AG09309 (cell line): Measurements from ENCODE around the gene EFNA4.

Experiments used
- DNase-seq: peaks from one replicate; pipeline ENCODE4 v3.0.0-alpha.2; 2010; ENCODE audit warnings: low read depth
- H3K4me3 ChIP-seq: 2 replicates; pipeline ENCODE4 v1.5.1; 2011; ENCODE audit warnings: mild to moderate bottlenecking, low read depth, low read length, moderate library complexity; ENCODE audit not compliant: control insufficient read depth
- CTCF ChIP-seq: IDR thresholded peaks from 2 replicates; pipeline ENCODE4 v1.5.1; 2011; ENCODE audit warnings: mild to moderate bottlenecking, low read depth, low read length, inconsistent platforms; ENCODE audit not compliant: insufficient read depth, control insufficient read depth; ENCODE audit errors: missing control alignments

Gene EFNA4

GRCh38 chr1:155026154-155026553 lies 37.4 kb upstream of the EFNA4 start:
- TF ChIP-seq CTCF: no peak
- no peak overlapping the region for H3K4me3 ChIP-seq
- no peak for DNase-seq

GRCh38 chr1:155026588-155026987 lies 37.0 kb upstream of the EFNA4 start:
- H3K4me3 ChIP-seq: no peak overlapping the region
- no peak for TF ChIP-seq CTCF
- DNase-seq: no peak

GRCh38 chr1:155029513-155030242 lies 33.9 kb upstream of the EFNA4 start:
- DNase-seq: no peak
- H3K4me3 ChIP-seq: no peak overlapping the region
- no peak for TF ChIP-seq CTCF

- no peak for TF ChIP-seq CTCF
- no peak for DNase-seq
- H3K4me3 ChIP-seq: no peak overlapping the region
Observed at GRCh38 chr1:155030243-155030795, 33.2 kb upstream of the EFNA4 start.

GRCh38 chr1:155030899-155031298 lies 32.6 kb upstream of the EFNA4 start:
- no peak for TF ChIP-seq CTCF
- DNase-seq: no peak
- H3K4me3 ChIP-seq: no peak overlapping the region

- no peak for TF ChIP-seq CTCF
- H3K4me3 ChIP-seq: no peak overlapping the region
- DNase-seq: no peak
Observed at GRCh38 chr1:155032886-155033285, 30.7 kb upstream of the EFNA4 start.
